GM18951 (cell line): ENCODE results near the gene PDS5A.
"Not testable (repeated sequence)": the region's sequence is repeated elsewhere in the genome, so short reads cannot be mapped to it uniquely, and the experiment has no call there.

Experiments
- POLR2A ChIP-seq: IDR thresholded peaks from 4 replicates; pipeline ENCODE4 v1.6.1; 2011; ENCODE audit warnings: mild to moderate bottlenecking; ENCODE audit not compliant: insufficient read length, insufficient read depth; ENCODE audit errors: extremely low read depth
- in situ Hi-C: fragments of 300-500 bp; cut with MboI; formaldehyde crosslinking; loops from one replicate; pipeline ENCODE4 v1.12.0; 2022; ENCODE audit warnings: low sequenced_read_pairs, mixed read lengths, inconsistent platforms; ENCODE audit not compliant: unreplicated experiment

Gene PDS5A

GRCh38 chr4:39855909-39856512 lies 121.7 kb downstream of the PDS5A start:
- in situ Hi-C loops: no loop called here
- TF ChIP-seq POLR2A: no peak

- in situ Hi-C loops: no loop called here
- TF ChIP-seq POLR2A: no peak
Measured at GRCh38 chr4:39852636-39853035, 125.1 kb downstream of the PDS5A start.

- in situ Hi-C loops: no loop called here
- TF ChIP-seq POLR2A: no peak
Measured at GRCh38 chr4:39850727-39851126, 127.0 kb downstream of the PDS5A start.

GRCh38 chr4:39846705-39847104 lies 131.0 kb downstream of the PDS5A start:
- TF ChIP-seq POLR2A: no peak
- in situ Hi-C loops: no loop called here

GRCh38 chr4:39846120-39846519 lies 131.6 kb downstream of the PDS5A start:
- in situ Hi-C loops: no loop called here
- TF ChIP-seq POLR2A: no peak

- in situ Hi-C loops: no loop called here
- TF ChIP-seq POLR2A: no peak
Measured at GRCh38 chr4:39841894-39842293, 135.8 kb downstream of the PDS5A start.

GRCh38 chr4:39840516-39840915 lies 137.2 kb downstream of the PDS5A start:
- in situ Hi-C loops: not testable (repeated sequence)

GRCh38 chr4:39840027-39840426 lies 137.7 kb downstream of the PDS5A start:
- no peak for TF ChIP-seq POLR2A
- in situ Hi-C loops: no loop called here

- in situ Hi-C loops: not testable (repeated sequence)
Measured at GRCh38 chr4:39838431-39838830, 139.3 kb downstream of the PDS5A start.

- TF ChIP-seq POLR2A: no peak
- in situ Hi-C loops: no loop called here
Measured at GRCh38 chr4:39834269-39834668, 143.4 kb downstream of the PDS5A start.

- TF ChIP-seq POLR2A: no peak
- in situ Hi-C loops: no loop called here
Measured at GRCh38 chr4:39825741-39826231, 151.9 kb downstream of the PDS5A start.

GRCh38 chr4:39825090-39825489 lies 152.6 kb downstream of the PDS5A start:
- in situ Hi-C loops: no loop called here
- TF ChIP-seq POLR2A: no peak

- TF ChIP-seq POLR2A: no peak
- in situ Hi-C loops: no loop called here
Measured at GRCh38 chr4:39823191-39823590, 154.5 kb downstream of the PDS5A start.

- TF ChIP-seq POLR2A: no peak
- in situ Hi-C loops: no loop called here
Measured at GRCh38 chr4:39822662-39823061, 155.0 kb downstream of the PDS5A start.

GRCh38 chr4:39821951-39822350 lies 155.8 kb downstream of the PDS5A start:
- in situ Hi-C loops: no loop called here
- TF ChIP-seq POLR2A: no peak
